Activated naive CD8-positive, alpha-beta T cell treated with anti-CD3 and anti-CD28 coated beads for 36 hours (primary cell): Measurements from ENCODE around the gene ADD2. TPM values are rescaled to one million over a fixed set of nuclear protein-coding genes. Genes with fewer than 3 reads are reported as not detected.
A peak's percentile ranks its signal among the peaks of the same experiment; 100 is the strongest.

Experiments used
- DNase-seq: peaks from one replicate; pipeline ENCODE4 v3.0.0; 2021
- H3K27ac Mint-ChIP-seq: one replicate; pipeline ENCODE4 v1.8.0; 2022; ENCODE audit warnings: mild to moderate bottlenecking, moderate library complexity, mixed read lengths
- H3K27me3 Mint-ChIP-seq: one replicate; pipeline ENCODE4 v1.8.0; 2022; ENCODE audit warnings: mild to moderate bottlenecking, mixed read lengths
- H3K36me3 Mint-ChIP-seq: one replicate; pipeline ENCODE4 v1.8.0; 2021; ENCODE audit warnings: mild to moderate bottlenecking, mixed read lengths
- H3K4me1 Mint-ChIP-seq: one replicate; pipeline ENCODE4 v1.8.0; 2021; ENCODE audit warnings: mixed read lengths
- H3K4me3 Mint-ChIP-seq: one replicate; pipeline ENCODE4 v1.8.0; 2022; ENCODE audit warnings: mild to moderate bottlenecking, moderate library complexity, mixed read lengths
- H3K9me3 Mint-ChIP-seq: one replicate; pipeline ENCODE4 v1.8.0; 2022; ENCODE audit warnings: mixed read lengths
- total RNA-seq, 2 experiments: library from RNA; stranded (reverse); gene quantifications; one replicate each; pipeline ENCODE4 v1.2.3, GENCODE V29; 2021

ADD2 gene
- total RNA-seq, 2 experiments from 2014 or later: 33.2 to 36.1 TPM

DNA sequence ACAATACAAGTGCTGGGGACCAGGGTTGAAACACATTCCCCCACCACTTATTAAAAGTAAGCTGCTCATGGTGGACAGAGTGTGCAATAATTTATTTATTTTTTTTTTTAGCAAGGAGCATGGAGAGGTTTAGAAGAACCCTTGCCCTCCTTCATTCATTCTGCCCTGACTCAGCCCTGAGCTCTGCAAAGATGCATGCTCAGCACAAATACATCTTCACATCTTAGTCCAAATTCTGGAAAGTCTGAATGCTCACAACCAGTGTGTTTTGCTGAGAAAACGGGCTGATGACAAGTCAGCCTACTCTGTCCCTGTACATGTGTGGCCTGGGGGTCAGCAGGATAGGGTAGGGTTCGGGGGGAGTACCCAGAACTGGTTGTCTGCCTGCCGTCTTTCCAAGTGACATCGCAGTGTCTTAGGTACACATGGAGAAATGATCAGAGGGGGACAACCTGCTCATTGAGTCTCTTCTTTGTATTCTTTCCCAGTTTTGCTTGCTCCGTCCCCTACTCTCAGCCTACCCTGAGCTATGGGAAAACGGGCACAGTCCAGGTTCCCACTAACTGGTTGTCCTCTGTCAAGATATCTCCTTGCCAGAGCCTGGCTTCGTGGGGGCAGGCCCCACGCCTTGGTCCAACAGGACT lies 76.4 kb downstream of the ADD2 start:
- H3K27ac Mint-ChIP-seq: no peak overlapping the region
- DNase-seq: no peak
- peaks cover 12% of the 10 kb centered on the region for H3K36me3 Mint-ChIP-seq
- H3K4me1 Mint-ChIP-seq: peaks cover 1% of the 10 kb centered on the region
- H3K27me3 Mint-ChIP-seq: no peaks in the 10 kb centered on the region
- no peak overlapping the region for H3K4me3 Mint-ChIP-seq
- no peaks in the 10 kb centered on the region for H3K9me3 Mint-ChIP-seq

- no peak overlapping the region for H3K4me3 Mint-ChIP-seq
- peaks cover 1% of the 10 kb centered on the region for H3K4me1 Mint-ChIP-seq
- DNase-seq: no peak
- peaks cover 12% of the 10 kb centered on the region for H3K36me3 Mint-ChIP-seq
- no peaks in the 10 kb centered on the region for H3K27me3 Mint-ChIP-seq
- H3K9me3 Mint-ChIP-seq: no peaks in the 10 kb centered on the region
- no peak overlapping the region for H3K27ac Mint-ChIP-seq
These were observed 77.2 kb downstream of the ADD2 start for GRCh38 chr2:70690846-70691245.

- no peak overlapping the region for H3K27ac Mint-ChIP-seq
- no peak for DNase-seq
- no peaks in the 10 kb centered on the region for H3K27me3 Mint-ChIP-seq
- no peak overlapping the region for H3K4me3 Mint-ChIP-seq
- no peaks in the 10 kb centered on the region for H3K9me3 Mint-ChIP-seq
- peaks cover 10% of the 10 kb centered on the region for H3K36me3 Mint-ChIP-seq
- H3K4me1 Mint-ChIP-seq: peaks cover 1% of the 10 kb centered on the region
These were observed 79.6 kb downstream of the ADD2 start for GRCh38 chr2:70688427-70688826.

DNA sequence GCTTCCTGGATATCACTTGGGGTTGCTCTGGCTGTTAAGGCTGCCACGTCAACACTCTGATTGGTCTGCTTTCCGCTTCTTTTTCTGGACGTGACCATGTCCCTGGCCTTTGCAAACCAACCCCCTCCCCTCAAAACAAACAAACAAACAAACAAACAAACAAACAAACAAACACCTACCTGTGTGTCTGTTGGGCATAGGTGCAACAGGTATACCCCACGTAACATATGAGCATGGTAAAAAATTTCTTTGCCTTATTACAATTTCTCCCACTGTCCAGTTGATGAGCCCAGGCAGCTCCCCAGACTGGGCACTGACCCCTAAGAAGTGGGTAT lies 80.6 kb downstream of the ADD2 start:
- Mint-ChIP-seq H3K9me3 (no peaks in the 10 kb centered on the region), H3K4me3 (no peak overlapping the region), H3K27ac (no peak overlapping the region), H3K4me1 (peaks cover 5% of the 10 kb centered on the region), H3K36me3 (peaks cover 9% of the 10 kb centered on the region), H3K27me3 (no peaks in the 10 kb centered on the region)
- no peak for DNase-seq

- Mint-ChIP-seq H3K4me3 (no peak overlapping the region), H3K27ac (no peak overlapping the region), H3K9me3 (no peaks in the 10 kb centered on the region), H3K36me3 (peaks cover 9% of the 10 kb centered on the region), H3K4me1 (peaks cover 5% of the 10 kb centered on the region), H3K27me3 (no peaks in the 10 kb centered on the region)
- peak; percentile 36 for DNase-seq
These were observed 81.2 kb downstream of the ADD2 start for GRCh38 chr2:70686577-70687460.

DNA sequence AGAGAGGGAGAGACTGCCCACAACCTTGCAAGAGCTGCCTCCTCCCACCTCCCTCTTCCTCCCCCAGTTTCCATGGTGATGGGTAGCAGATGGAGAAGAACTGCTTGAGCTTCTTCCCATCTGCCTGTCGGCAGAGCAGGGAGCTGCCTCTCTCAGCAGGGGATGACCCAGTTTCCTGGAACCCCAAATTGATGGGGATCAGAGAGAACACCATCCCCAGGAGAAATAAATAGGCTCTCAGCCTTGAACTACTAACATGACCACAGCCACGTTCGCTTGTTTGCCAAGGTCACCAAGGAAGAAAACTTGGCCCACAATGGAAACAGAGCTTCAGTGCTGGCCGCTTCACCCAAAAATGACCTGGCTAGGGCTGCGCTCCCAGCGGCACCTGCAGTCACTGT lies 82.2 kb downstream of the ADD2 start:
- Mint-ChIP-seq H3K36me3 (peaks cover 9% of the 10 kb centered on the region), H3K27ac (no peak overlapping the region), H3K9me3 (no peaks in the 10 kb centered on the region), H3K27me3 (no peaks in the 10 kb centered on the region), H3K4me1 (peaks cover 5% of the 10 kb centered on the region), H3K4me3 (no peak overlapping the region)
- no peak for DNase-seq

- H3K27ac Mint-ChIP-seq: no peak overlapping the region
- H3K9me3 Mint-ChIP-seq: no peaks in the 10 kb centered on the region
- DNase-seq: no peak
- peaks cover 9% of the 10 kb centered on the region for H3K36me3 Mint-ChIP-seq
- H3K27me3 Mint-ChIP-seq: no peaks in the 10 kb centered on the region
- no peak overlapping the region for H3K4me3 Mint-ChIP-seq
- H3K4me1 Mint-ChIP-seq: peaks cover 5% of the 10 kb centered on the region
These were observed 83.0 kb downstream of the ADD2 start for GRCh38 chr2:70684846-70685622.

DNA sequence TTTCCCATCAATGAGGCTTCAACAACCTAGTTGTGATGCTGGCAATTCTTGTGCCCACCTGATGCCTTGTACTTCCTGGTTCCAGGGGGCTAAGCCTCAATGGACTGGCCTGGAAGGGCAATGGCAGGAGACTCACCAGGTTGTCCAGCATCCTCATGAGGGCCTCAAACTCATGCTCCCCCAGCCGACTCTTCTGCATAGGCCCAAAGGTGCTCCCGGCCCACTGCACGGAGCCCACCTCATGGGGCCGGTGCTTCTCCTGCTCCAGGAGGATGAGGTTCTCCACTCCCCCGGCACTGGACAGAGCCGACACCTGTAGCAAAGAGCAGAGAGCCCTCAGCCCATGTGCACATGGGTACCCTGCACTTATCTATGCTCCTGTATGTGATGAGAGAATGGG lies 84.5 kb downstream of the ADD2 start:
- Mint-ChIP-seq H3K4me1 (peaks cover 5% of the 10 kb centered on the region), H3K9me3 (no peaks in the 10 kb centered on the region), H3K27me3 (no peaks in the 10 kb centered on the region), H3K36me3 (peaks cover 9% of the 10 kb centered on the region), H3K4me3 (no peak overlapping the region), H3K27ac (no peak overlapping the region)
- DNase-seq: no peak

DNA sequence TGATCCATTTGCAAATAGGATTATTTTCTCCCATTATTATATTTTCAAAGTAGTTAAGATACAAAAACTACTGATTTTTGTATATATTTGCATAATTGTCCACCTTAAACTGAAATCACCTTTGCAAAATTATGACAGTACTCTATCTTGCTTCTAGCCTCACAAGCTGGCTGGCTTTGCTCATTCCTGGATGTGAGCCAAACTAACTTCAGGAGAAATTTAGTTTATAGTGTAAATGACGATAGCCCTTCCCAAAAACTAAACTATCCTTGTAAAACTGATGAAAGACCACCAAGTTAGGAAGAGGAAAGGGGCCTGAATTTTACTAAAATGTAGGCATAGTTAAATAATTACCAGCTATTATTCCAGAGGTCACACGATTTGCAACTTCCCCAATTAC lies 87.3 kb downstream of the ADD2 start:
- Mint-ChIP-seq H3K27me3 (no peaks in the 10 kb centered on the region), H3K9me3 (no peaks in the 10 kb centered on the region), H3K36me3 (peaks cover 3% of the 10 kb centered on the region), H3K4me1 (peaks cover 3% of the 10 kb centered on the region), H3K4me3 (no peak overlapping the region), H3K27ac (no peak overlapping the region)
- DNase-seq: no peak

GRCh38 chr2:70679259-70679658 lies 88.7 kb downstream of the ADD2 start:
- no peak overlapping the region for H3K27ac Mint-ChIP-seq
- H3K36me3 Mint-ChIP-seq: peaks cover 5% of the 10 kb centered on the region
- no peak overlapping the region for H3K4me3 Mint-ChIP-seq
- H3K27me3 Mint-ChIP-seq: no peaks in the 10 kb centered on the region
- no peaks in the 10 kb centered on the region for H3K9me3 Mint-ChIP-seq
- H3K4me1 Mint-ChIP-seq: peaks cover 3% of the 10 kb centered on the region
- DNase-seq: no peak

GRCh38 chr2:70678576-70679143 lies 89.3 kb downstream of the ADD2 start:
- no peaks in the 10 kb centered on the region for H3K27me3 Mint-ChIP-seq
- DNase-seq: no peak

GRCh38 chr2:70676301-70677035 lies 91.5 kb downstream of the ADD2 start:
- no peak overlapping the region for H3K27ac Mint-ChIP-seq
- no peaks in the 10 kb centered on the region for H3K9me3 Mint-ChIP-seq
- H3K27me3 Mint-ChIP-seq: no peaks in the 10 kb centered on the region
- DNase-seq: no peak
- peaks cover 4% of the 10 kb centered on the region for H3K36me3 Mint-ChIP-seq
- no peak overlapping the region for H3K4me3 Mint-ChIP-seq
- H3K4me1 Mint-ChIP-seq: no peaks in the 10 kb centered on the region

More at GRCh38 chr2:70678576-70679143, 89.3 kb downstream of the ADD2 start:
- Mint-ChIP-seq H3K4me1 (peaks cover 3% of the 10 kb centered on the region), H3K36me3 (peaks cover 6% of the 10 kb centered on the region), H3K4me3 (no peak overlapping the region), H3K27ac (no peak overlapping the region), H3K9me3 (no peaks in the 10 kb centered on the region)

GRCh38 chr2:70675862-70676261 lies 92.1 kb downstream of the ADD2 start:
- no peak for DNase-seq
- Mint-ChIP-seq H3K4me3 (no peak overlapping the region), H3K9me3 (no peaks in the 10 kb centered on the region), H3K27me3 (no peaks in the 10 kb centered on the region), H3K4me1 (no peaks in the 10 kb centered on the region), H3K36me3 (peaks cover 5% of the 10 kb centered on the region), H3K27ac (no peak overlapping the region)

GRCh38 chr2:70674636-70675430 lies 93.2 kb downstream of the ADD2 start:
- DNase-seq: no peak
- Mint-ChIP-seq H3K9me3 (no peaks in the 10 kb centered on the region), H3K36me3 (peaks cover 9% of the 10 kb centered on the region), H3K4me1 (no peaks in the 10 kb centered on the region), H3K27me3 (no peaks in the 10 kb centered on the region), H3K4me3 (no peak overlapping the region), H3K27ac (no peak overlapping the region)
